Hepatocyte (in vitro differentiated cells): ENCODE measurements around the gene DGAT2. TPM values are rescaled to one million over a fixed set of nuclear protein-coding genes. Genes with fewer than 3 reads are reported as not detected.

Source experiments
- DNase-seq: peaks from one replicate; pipeline ENCODE4 v3.0.0-alpha.2; 2016; ENCODE audit warnings: low spot score
- H2AFZ ChIP-seq: fragments of 200-600 bp; sonication (generic); 2 replicates; pipeline ENCODE4 v1.6.0; 2016; ENCODE audit warnings: antibody characterized with exemption, mild to moderate bottlenecking
- H3K27ac ChIP-seq: fragments of 200-600 bp; sonication (generic); 2 replicates; pipeline ENCODE4 v1.5.1; 2016; ENCODE audit warnings: mild to moderate bottlenecking
- H3K27me3 ChIP-seq: fragments of 200-600 bp; sonication (generic); 2 replicates; pipeline ENCODE4 v1.6.1; 2016
- H3K36me3 ChIP-seq: fragments of 200-600 bp; sonication (generic); replicated peaks from 2 replicates; pipeline ENCODE4 v1.5.1; 2016; ENCODE audit warnings: low read depth; ENCODE audit not compliant: insufficient read depth
- H3K4me1 ChIP-seq: fragments of 200-600 bp; sonication (generic); 2 replicates; pipeline ENCODE4 v1.5.1; 2016; ENCODE audit warnings: mild to moderate bottlenecking, moderate library complexity; ENCODE audit not compliant: insufficient read depth
- H3K4me2 ChIP-seq: fragments of 200-600 bp; sonication (generic); 2 replicates; pipeline ENCODE4 v1.6.0; 2016
- H3K4me3 ChIP-seq: fragments of 200-600 bp; sonication (generic); 2 replicates; pipeline ENCODE4 v1.5.1; 2016; ENCODE audit warnings: mild to moderate bottlenecking
- H3K79me2 ChIP-seq: fragments of 200-600 bp; sonication (generic); 2 replicates; pipeline ENCODE4 v1.6.0; 2017; ENCODE audit warnings: mild to moderate bottlenecking
- H3K9me2 ChIP-seq: fragments of 200-600 bp; sonication (generic); replicated peaks from 2 replicates; pipeline ENCODE4 v1.6.0; 2017; ENCODE audit warnings: mild to moderate bottlenecking; ENCODE audit not compliant: insufficient read depth
- H3K9me3 ChIP-seq: fragments of 200-600 bp; sonication (generic); 2 replicates; pipeline ENCODE4 v1.5.1; 2016; ENCODE audit warnings: low read depth, mild to moderate bottlenecking
- H4K20me1 ChIP-seq: fragments of 200-600 bp; sonication (generic); 2 replicates; pipeline ENCODE4 v1.6.0; 2016; ENCODE audit warnings: mild to moderate bottlenecking; ENCODE audit not compliant: insufficient read depth, poor library complexity, severe bottlenecking
- EZH2 ChIP-seq: fragments of 200-600 bp; sonication (generic); IDR thresholded peaks from 2 replicates; pipeline ENCODE4 v1.6.1; 2016; ENCODE audit warnings: antibody characterized with exemption, mild to moderate bottlenecking, borderline replicate concordance
- EZH2phosphoT487 ChIP-seq: fragments of 200-600 bp; sonication (generic); IDR thresholded peaks from one replicate; pipeline ENCODE4 v1.6.1; 2018; ENCODE audit warnings: antibody characterized with exemption, mild to moderate bottlenecking, low read depth, moderate library complexity; ENCODE audit not compliant: unreplicated experiment, severe bottlenecking
- WGBS: methylation state at CpG from one replicate; pipeline ENCODE4 v1.1.6; 2016; ENCODE audit warnings: low lambda C conversion rate; ENCODE audit errors: missing lambda C conversion rate; 5-methylcytosine and 5-hydroxymethylcytosine counted together
- polyA plus RNA-seq: library from polyadenylated mRNA; unstranded; fragments of >200 nt; fragmentation: Nextera tagmentation; extraction: Ambion mirVana; gene quantifications from 2 replicates; pipeline ENCODE4 v1.2.1, GENCODE V29; 2016
- total RNA-seq: library from RNA; depleted of rRNA; stranded (reverse); fragments of >200 nt; gene quantifications from 2 replicates; pipeline ENCODE4 v1.2.3, GENCODE V29; 2014
- TF ChIP-seq, protein P1 (sequence below): fragments of 200-600 bp; sonication (generic); IDR thresholded peaks from 2 replicates; pipeline ENCODE4 v1.5.1; 2016; ENCODE audit warnings: antibody characterized with exemption, mild to moderate bottlenecking; ENCODE audit not compliant: poor library complexity

Gene DGAT2
- total and polyA plus RNA-seq, 2 experiments from 2014 or later = 55.6 to 60.5 TPM

DNA sequence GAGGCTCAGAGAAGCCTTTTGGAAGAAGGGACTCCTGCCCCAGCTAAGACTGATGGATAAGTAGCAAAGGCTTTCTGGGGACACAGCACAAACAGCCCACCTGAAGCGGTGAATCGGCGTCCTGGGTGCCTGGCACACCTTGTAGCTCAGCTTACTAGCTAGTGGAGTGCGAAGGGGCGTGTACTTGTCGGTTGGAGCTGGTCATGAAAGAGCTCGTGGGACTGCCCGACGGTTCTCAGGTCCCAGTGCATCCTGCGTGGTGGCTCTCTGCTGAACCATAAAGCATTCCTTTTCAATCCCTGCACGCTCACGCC lies 45.7 kb downstream of the DGAT2 start:
- Histone ChIP-seq H3K27ac (peak overlapping the region; percentile 82), H2AFZ (peak overlapping the region; percentile 50), H3K36me3 (no peaks in the 10 kb centered on the region), H3K27me3 (no peaks in the 10 kb centered on the region), H3K9me3 (no peaks in the 10 kb centered on the region), H3K79me2 (peaks cover 39% of the 10 kb centered on the region), H3K4me1 (peaks cover 19% of the 10 kb centered on the region), H4K20me1 (no peaks in the 10 kb centered on the region), H3K4me3 (peak overlapping the region; percentile 13), H3K4me2 (peak overlapping the region; percentile 77), H3K9me2 (no peaks in the 10 kb centered on the region)
- no peak for DNase-seq
- TF ChIP-seq EZH2phosphoT487 (no peak), EZH2 (no peak)
- TF ChIP-seq, protein P1, sequence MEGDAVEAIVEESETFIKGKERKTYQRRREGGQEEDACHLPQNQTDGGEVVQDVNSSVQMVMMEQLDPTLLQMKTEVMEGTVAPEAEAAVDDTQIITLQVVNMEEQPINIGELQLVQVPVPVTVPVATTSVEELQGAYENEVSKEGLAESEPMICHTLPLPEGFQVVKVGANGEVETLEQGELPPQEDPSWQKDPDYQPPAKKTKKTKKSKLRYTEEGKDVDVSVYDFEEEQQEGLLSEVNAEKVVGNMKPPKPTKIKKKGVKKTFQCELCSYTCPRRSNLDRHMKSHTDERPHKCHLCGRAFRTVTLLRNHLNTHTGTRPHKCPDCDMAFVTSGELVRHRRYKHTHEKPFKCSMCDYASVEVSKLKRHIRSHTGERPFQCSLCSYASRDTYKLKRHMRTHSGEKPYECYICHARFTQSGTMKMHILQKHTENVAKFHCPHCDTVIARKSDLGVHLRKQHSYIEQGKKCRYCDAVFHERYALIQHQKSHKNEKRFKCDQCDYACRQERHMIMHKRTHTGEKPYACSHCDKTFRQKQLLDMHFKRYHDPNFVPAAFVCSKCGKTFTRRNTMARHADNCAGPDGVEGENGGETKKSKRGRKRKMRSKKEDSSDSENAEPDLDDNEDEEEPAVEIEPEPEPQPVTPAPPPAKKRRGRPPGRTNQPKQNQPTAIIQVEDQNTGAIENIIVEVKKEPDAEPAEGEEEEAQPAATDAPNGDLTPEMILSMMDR = no peak
- 3% methylated on average over 12 of the region's 12 CpGs for WGBS

DNA sequence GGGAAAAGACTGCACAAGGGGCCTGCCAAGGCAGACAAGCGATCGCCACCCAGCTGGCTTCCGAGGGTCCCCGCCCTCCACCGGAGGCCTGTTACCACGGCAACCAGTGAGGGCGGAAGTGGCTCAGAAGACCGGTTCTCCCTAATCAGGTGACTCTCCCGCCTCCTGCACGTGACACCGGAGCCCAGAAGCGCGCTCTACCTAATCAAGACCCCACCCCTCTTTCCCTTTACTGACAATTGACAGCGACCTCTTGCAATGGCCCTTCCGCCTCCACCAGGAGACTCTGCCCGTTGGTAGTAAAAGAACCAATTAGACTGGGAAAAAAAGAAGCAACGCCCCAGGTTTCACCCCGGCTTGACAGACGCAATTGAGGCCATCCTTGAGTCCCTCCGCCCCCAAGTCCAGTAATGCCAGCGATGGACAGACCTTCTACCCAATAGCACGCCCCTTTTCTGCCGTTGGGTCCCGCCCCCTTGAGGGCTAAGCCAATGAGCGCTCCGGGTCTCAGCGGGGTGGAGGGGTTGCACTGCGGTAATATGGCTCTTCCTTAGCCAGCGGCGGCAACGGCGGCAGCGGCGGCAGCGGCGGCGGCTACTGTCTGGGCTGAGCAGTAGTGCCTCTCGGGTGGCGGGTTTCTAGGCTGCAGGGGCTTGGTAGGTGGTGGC lies 46.2 kb downstream of the DGAT2 start, which contains the start of gene UVRAG:
Gene UVRAG (plus strand): TSS at position 534 of the 668 bp plus-strand sequence. CDS start 198 bp downstream, outside the sequence.
- Histone ChIP-seq H4K20me1 (no peaks in the 10 kb centered on the region), H3K36me3 (no peaks in the 10 kb centered on the region), H3K4me3 (peak within 1 kb of the TSS; percentile 65), H2AFZ (peak within 1 kb of the TSS; percentile 50), H3K4me1 (peaks cover 19% of the 10 kb centered on the region), H3K4me2 (peak within 1 kb of the TSS; percentile 86), H3K79me2 (peaks cover 44% of the 10 kb centered on the region), H3K9me2 (no peaks in the 10 kb centered on the region), H3K9me3 (no peaks in the 10 kb centered on the region), H3K27me3 (no peaks in the 10 kb centered on the region), H3K27ac (peak within 1 kb of the TSS; percentile 82)
- no peak for TF ChIP-seq EZH2phosphoT487
- TF ChIP-seq EZH2 = no peak
- TF ChIP-seq, protein P1 = no peak
- under 1% methylated on average over 39 of the region's 39 CpGs for WGBS
- DNase-seq = peak; percentile 99

DNA sequence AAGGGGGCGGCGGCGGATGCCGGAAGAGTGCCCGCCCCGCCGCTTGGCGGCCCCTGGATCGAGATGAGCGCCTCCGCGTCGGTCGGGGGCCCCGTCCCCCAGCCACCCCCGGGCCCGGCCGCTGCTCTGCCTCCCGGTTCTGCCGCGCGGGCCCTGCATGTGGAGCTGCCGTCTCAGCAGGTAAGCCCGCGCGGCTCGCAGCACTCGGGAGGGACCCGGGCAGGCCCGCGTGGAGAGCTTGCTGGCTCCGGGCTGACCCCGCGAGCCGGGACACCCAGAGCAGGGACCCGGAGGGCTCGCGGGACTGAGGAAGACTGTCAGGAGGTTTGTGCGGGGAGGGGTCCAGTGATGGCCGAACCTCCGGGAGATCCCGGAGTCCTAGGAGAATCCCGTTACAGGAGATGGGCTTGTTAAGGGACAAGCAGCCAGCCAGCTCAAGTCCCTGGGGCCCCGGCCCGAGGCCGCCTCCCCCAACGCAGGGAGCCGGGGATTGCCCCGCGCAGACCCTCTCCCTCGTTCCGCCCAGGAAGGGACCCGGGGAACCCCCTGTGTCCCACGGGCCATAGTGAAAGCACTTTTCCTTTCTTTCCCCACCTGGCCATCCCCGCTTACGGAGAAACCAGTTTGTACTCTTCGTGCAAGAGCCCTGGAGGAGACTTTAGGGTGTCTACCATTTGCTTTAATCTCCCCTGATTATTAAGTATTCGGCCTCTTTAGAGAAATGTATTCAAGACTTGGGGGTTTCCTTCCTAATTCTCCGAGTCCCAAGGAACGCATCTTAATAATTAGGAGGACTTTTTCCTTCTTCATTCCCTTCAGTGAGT lies 47.0 kb downstream of the DGAT2 start:
- no peak for TF ChIP-seq EZH2phosphoT487
- TF ChIP-seq EZH2 = no peak
- TF ChIP-seq, protein P1 = no peak
- Histone ChIP-seq H3K36me3 (no peaks in the 10 kb centered on the region), H3K9me3 (no peaks in the 10 kb centered on the region), H3K27me3 (no peaks in the 10 kb centered on the region), H3K4me1 (peaks cover 19% of the 10 kb centered on the region), H3K9me2 (no peaks in the 10 kb centered on the region), H3K27ac (peak overlapping the region; percentile 77), H3K4me2 (peak overlapping the region; percentile 86), H2AFZ (peak overlapping the region; percentile 37), H4K20me1 (no peaks in the 10 kb centered on the region), H3K79me2 (peaks cover 52% of the 10 kb centered on the region), H3K4me3 (peak overlapping the region; percentile 65)
- peak; percentile 75 for DNase-seq
- WGBS = 1% methylated on average over 40 of the region's 60 CpGs
